SK-N-SH (cell line): ENCODE data around the gene ZCCHC17.

Experiments
- CTCF ChIP-seq: fragments of 200-600 bp; sonication (generic); IDR thresholded peaks from 2 replicates; pipeline ENCODE4 v1.6.1; 2017; ENCODE audit warnings: antibody characterized with exemption, mild to moderate bottlenecking, moderate library complexity
- PBX3 ChIP-seq: IDR thresholded peaks from 2 replicates; pipeline ENCODE4; 2012
- POLR2AphosphoS5 ChIP-seq: IDR thresholded peaks from 2 replicates; pipeline ENCODE4 v1.6.1; 2012; ENCODE audit warnings: low read depth, low read length
- RCOR1 ChIP-seq: fragments of 150-350 bp; IDR thresholded peaks from 2 replicates; pipeline ENCODE4 v1.6.1; 2017; ENCODE audit warnings: antibody characterized with exemption, low read length
- TCF12 ChIP-seq: IDR thresholded peaks from 2 replicates; pipeline ENCODE4 v1.4.0; 2012
- USF1 ChIP-seq: IDR thresholded peaks from 2 replicates; pipeline ENCODE4 v1.4.0; 2012; ENCODE audit warnings: low read depth, borderline replicate concordance
- ZBTB33 ChIP-seq: IDR thresholded peaks from 2 replicates; pipeline ENCODE4 v1.4.0; 2012; ENCODE audit warnings: low read depth, borderline replicate concordance

GRCh38 chr1:31372751-31373055 is 75.9 kb downstream of the ZCCHC17 start:
- TF ChIP-seq CTCF (no peak), RCOR1 (no peak), USF1 (no peak), POLR2AphosphoS5 (no peak), ZBTB33 (no peak), TCF12 (no peak), PBX3 (no peak)
